ENCODE measurements around the gene SOCS4.
"Not testable (repeated sequence)": the region's sequence is repeated elsewhere in the genome, so short reads cannot be mapped to it uniquely, and the experiment has no call there.

SOCS4 gene

GRCh38 chr14:55059333-55059732 is 32.3 kb downstream of the SOCS4 start:
- Histone ChIP-seq H3K36me3 (peaks cover 24% of the 10 kb centered on the region), H3K27me3 (no peaks in the 10 kb centered on the region), H3K4me1 (ENCODE audit: control insufficient read depth in 1 of 2, insufficient read depth in 1 of 2, low read depth in 1 of 2, low read length in 1 of 2) (no peaks in the 10 kb centered on the region), H3K27ac (no peak overlapping the region), H3K9me3 (no peaks in the 10 kb centered on the region), H3K4me3 (ENCODE audit: low read depth in 1 of 2, low read length in 1 of 2) (no peak overlapping the region)
- TF ChIP-seq CTCF (IDR thresholded peaks at IDR 0.05), result no peak

GRCh38 chr14:55062517-55063351 is 35.7 kb downstream of the SOCS4 start:
- no peaks in the 10 kb centered on the region for H3K4me1 ChIP-seq (ENCODE audit: control insufficient read depth in 1 of 2, insufficient read depth in 1 of 2, low read depth in 1 of 2, low read length in 1 of 2)
- no peaks in the 10 kb centered on the region for H3K9me3 ChIP-seq
- H3K27me3 ChIP-seq, result no peaks in the 10 kb centered on the region
- no peak for TF ChIP-seq CTCF (IDR thresholded peaks at IDR 0.05)
- no peak overlapping the region for H3K27ac ChIP-seq
- peaks cover 49% of the 10 kb centered on the region for H3K36me3 ChIP-seq
- no peak overlapping the region for H3K4me3 ChIP-seq (ENCODE audit: low read depth in 1 of 2, low read length in 1 of 2)

- not testable (repeated sequence) for H3K9me3 ChIP-seq; H3K4me1 ChIP-seq (ENCODE audit: control insufficient read depth in 1 of 2, insufficient read depth in 1 of 2, low read depth in 1 of 2, low read length in 1 of 2); H3K27ac ChIP-seq; H3K4me3 ChIP-seq (ENCODE audit: low read depth in 1 of 2, low read length in 1 of 2); H3K27me3 ChIP-seq
- H3K36me3 ChIP-seq, result peaks cover 55% of the 10 kb centered on the region
Measured at GRCh38 chr14:55064896-55065295, 37.9 kb downstream of the SOCS4 start.

GRCh38 chr14:55065411-55065810 is 38.4 kb downstream of the SOCS4 start:
- Histone ChIP-seq H3K4me1 (ENCODE audit: control insufficient read depth in 1 of 2, insufficient read depth in 1 of 2, low read depth in 1 of 2, low read length in 1 of 2) (no peaks in the 10 kb centered on the region), H3K27ac (no peak overlapping the region), H3K9me3 (no peaks in the 10 kb centered on the region), H3K27me3 (no peaks in the 10 kb centered on the region), H3K36me3 (peaks cover 55% of the 10 kb centered on the region), H3K4me3 (ENCODE audit: low read depth in 1 of 2, low read length in 1 of 2) (no peak overlapping the region)
- TF ChIP-seq CTCF (IDR thresholded peaks at IDR 0.05), result no peak

- Histone ChIP-seq H3K4me3 (ENCODE audit: low read depth in 1 of 2, low read length in 1 of 2) (no peak overlapping the region), H3K36me3 (peaks cover 55% of the 10 kb centered on the region), H3K9me3 (no peaks in the 10 kb centered on the region), H3K27me3 (peaks cover under 1% of the 10 kb centered on the region), H3K4me1 (ENCODE audit: control insufficient read depth in 1 of 2, insufficient read depth in 1 of 2, low read depth in 1 of 2, low read length in 1 of 2) (no peaks in the 10 kb centered on the region), H3K27ac (no peak overlapping the region)
- no peak for TF ChIP-seq CTCF (IDR thresholded peaks at IDR 0.05)
Measured at GRCh38 chr14:55066223-55066622, 39.2 kb downstream of the SOCS4 start.

GRCh38 chr14:55070981-55071411 is 44.0 kb downstream of the SOCS4 start:
- no peak for TF ChIP-seq CTCF (IDR thresholded peaks at IDR 0.05)
- Histone ChIP-seq H3K27me3 (peaks cover 16% of the 10 kb centered on the region), H3K36me3 (peaks cover 20% of the 10 kb centered on the region), H3K9me3 (no peaks in the 10 kb centered on the region), H3K4me3 (ENCODE audit: low read depth in 1 of 2, low read length in 1 of 2) (no peak overlapping the region), H3K4me1 (ENCODE audit: control insufficient read depth in 1 of 2, insufficient read depth in 1 of 2, low read depth in 1 of 2, low read length in 1 of 2) (peaks cover 0 to 3% of the 10 kb centered on the region in 2 experiments), H3K27ac (no peak overlapping the region)
